ENCODE results near the gene FIS1.

GRCh38 chr7:101288439-101288838 is 43.6 kb upstream of the FIS1 start:
- TF ChIP-seq ZC3H10 (CRISPR knock-in tag; IDR thresholded peaks at IDR 0.05): no peak
- no peak for TF ChIP-seq RARB (CRISPR knock-in tag; IDR thresholded peaks at IDR 0.05)
- TF ChIP-seq ARNTL (CRISPR knock-in tag; IDR thresholded peaks at IDR 0.05; ENCODE audit: borderline replicate concordance, low read depth): no peak
- no peak for TF ChIP-seq PATZ1 (CRISPR knock-in tag; IDR thresholded peaks at IDR 0.05; ENCODE audit: borderline replicate concordance)
- TF ChIP-seq SNAI2 (CRISPR knock-in tag; IDR thresholded peaks at IDR 0.05): no peak
- TF ChIP-seq OSR1 (CRISPR knock-in tag; IDR thresholded peaks at IDR 0.05): no peak
- TF ChIP-seq ZFP3 (CRISPR knock-in tag; IDR thresholded peaks at IDR 0.05): no peak
- no peak for TF ChIP-seq TCF4 (CRISPR knock-in tag; IDR thresholded peaks at IDR 0.05; ENCODE audit: borderline replicate concordance)
